IMR-90 (cell line): Measurements from ENCODE around the gene AJUBA. TPM values are rescaled to one million over a fixed set of nuclear protein-coding genes. Genes with fewer than 3 reads are reported as not detected.
A peak's percentile ranks its signal among the peaks of the same experiment; 100 is the strongest.

ENCODE experiments used
- ATAC-seq: fragments of 200-7000 bp; cut with Tn5 transposase; 2 replicates; pipeline ENCODE4 v1.9.1; 2020; ENCODE audit warnings: low read depth, mild to moderate bottlenecking, moderate library complexity
- BruUV-seq: library from RNA; stranded (reverse); fragments of 400-500 nt; replicated peaks from 2 replicates; lab custom pipeline; 2021; lab: Mats Ljungman, UMichigan
- CTCF ChIA-PET: fragments of 300-600 bp; formaldehyde crosslinking; extraction: SDS; loops from one replicate; lab custom pipeline; 2021; ENCODE audit warnings: antibody characterized with exemption; lab: Yijun Ruan, JAX
- POLR2A ChIA-PET: fragments of 300-600 bp; sonication (Branson Sonifier 250); formaldehyde crosslinking; loops from one replicate; lab custom pipeline; 2022; ENCODE audit warnings: antibody characterized with exemption; ENCODE audit not compliant: unreplicated experiment; lab: Charles Lee
- DNase-seq: peaks from one replicate; pipeline ENCODE4 v3.0.0; 2013
- H2AFZ ChIP-seq: replicated peaks from 2 replicates; pipeline ENCODE3; 2013; ENCODE audit warnings: low read length, mild to moderate bottlenecking; ENCODE audit not compliant: poor library complexity
- H2AK5ac ChIP-seq: 2 replicates; pipeline ENCODE4 v1.6.1; 2013; ENCODE audit warnings: low read depth, low read length, inconsistent platforms
- H2AK9ac ChIP-seq: replicated peaks from 2 replicates; pipeline ENCODE3; 2013; ENCODE audit warnings: mild to moderate bottlenecking, low read depth, low read length, moderate library complexity; ENCODE audit not compliant: poor library complexity
- H2BK120ac ChIP-seq: 2 replicates; pipeline ENCODE4 v1.6.1; 2013; ENCODE audit warnings: low read depth, low read length, inconsistent platforms
- H2BK15ac ChIP-seq: 3 replicates; pipeline ENCODE4 v1.6.1; 2013; ENCODE audit warnings: low read depth, low read length, inconsistent platforms
- H2BK20ac ChIP-seq: 2 replicates; pipeline ENCODE4 v1.6.1; 2013; ENCODE audit warnings: low read depth, mild to moderate bottlenecking, inconsistent platforms, low read length, moderate library complexity
- H2BK5ac ChIP-seq: 2 replicates; pipeline ENCODE4 v1.6.1; 2013; ENCODE audit warnings: mild to moderate bottlenecking, low read depth, low read length, inconsistent platforms; ENCODE audit not compliant: poor library complexity, severe bottlenecking
- H3K14ac ChIP-seq: replicated peaks from 2 replicates; pipeline ENCODE4 v1.6.1; 2013; ENCODE audit warnings: low read depth, low read length, inconsistent platforms
- H3K18ac ChIP-seq: 2 replicates; pipeline ENCODE4 v1.6.1; 2013; ENCODE audit warnings: low read depth, low read length, control low read depth
- H3K23ac ChIP-seq: 2 replicates; pipeline ENCODE4 v1.6.1; 2013; ENCODE audit warnings: low read depth, low read length, inconsistent platforms
- H3K27ac ChIP-seq: 2 replicates; pipeline ENCODE4 v1.5.1; 2013; ENCODE audit warnings: mild to moderate bottlenecking, control low read depth, low read length; ENCODE audit not compliant: insufficient read depth
- H3K27me3 ChIP-seq: 2 replicates; pipeline ENCODE4 v1.6.1; 2013; ENCODE audit warnings: low read length; ENCODE audit not compliant: control insufficient read depth, insufficient read depth
- H3K36me3 ChIP-seq: 2 replicates; pipeline ENCODE4 v1.6.1; 2013; ENCODE audit warnings: low read length, mixed read lengths; ENCODE audit not compliant: control insufficient read depth, insufficient read depth
- H3K4ac ChIP-seq: 2 replicates; pipeline ENCODE4 v1.6.1; 2013; ENCODE audit warnings: low read depth, low read length, inconsistent platforms
- H3K4me1 ChIP-seq: 2 replicates; pipeline ENCODE4 v1.6.1; 2013; ENCODE audit warnings: low read length, mixed read lengths; ENCODE audit not compliant: control insufficient read depth, insufficient read depth
- H3K4me2 ChIP-seq: 2 replicates; pipeline ENCODE4 v1.6.1; 2013; ENCODE audit warnings: low read depth, mild to moderate bottlenecking, control low read depth, low read length, moderate library complexity
- H3K4me3 ChIP-seq: 2 replicates; pipeline ENCODE4 v1.5.1; 2013; ENCODE audit warnings: low read depth, mild to moderate bottlenecking, control low read depth, low read length, moderate library complexity; ENCODE audit not compliant: insufficient read depth
- H3K56ac ChIP-seq: 2 replicates; pipeline ENCODE4 v1.6.1; 2013; ENCODE audit warnings: low read length, inconsistent platforms; ENCODE audit not compliant: insufficient read depth; ENCODE audit errors: extremely low read depth
- H3K79me1 ChIP-seq, 2 experiments: 2 replicates each; pipeline ENCODE4 v1.6.1; 2013; ENCODE audit warnings: low read length in 2 of 2, inconsistent platforms in 1 of 2, low read depth in 1 of 2
- H3K9ac ChIP-seq: 2 replicates; pipeline ENCODE4 v1.6.1; 2013; ENCODE audit warnings: low read depth, low read length, control low read depth
- H3K9me1 ChIP-seq: 2 replicates; pipeline ENCODE4 v1.6.1; 2013; ENCODE audit warnings: low read length, inconsistent platforms; ENCODE audit not compliant: insufficient read depth
- H3K9me3 ChIP-seq: 2 replicates; pipeline ENCODE4 v1.6.1; 2013; ENCODE audit warnings: low read length; ENCODE audit not compliant: control insufficient read depth, insufficient read depth
- H4K20me1 ChIP-seq: 2 replicates; pipeline ENCODE4 v1.6.1; 2013; ENCODE audit warnings: low read length, inconsistent platforms; ENCODE audit not compliant: insufficient read depth
- H4K5ac ChIP-seq: 2 replicates; pipeline ENCODE4 v1.6.1; 2013; ENCODE audit warnings: mild to moderate bottlenecking, low read depth, low read length, control low read depth
- H4K8ac ChIP-seq, 2 experiments: 2 replicates each; pipeline ENCODE4 v1.6.1; 2013; ENCODE audit warnings: low read depth in 2 of 2, low read length in 2 of 2, control low read depth in 1 of 2, inconsistent platforms in 1 of 2
- H4K91ac ChIP-seq: 2 replicates; pipeline ENCODE4 v1.6.1; 2013; ENCODE audit warnings: low read depth, low read length, inconsistent platforms; ENCODE audit not compliant: insufficient read depth
- BHLHE40 ChIP-seq: fragments of 150-350 bp; IDR thresholded peaks from 2 replicates; pipeline ENCODE4 v1.6.1; 2016; ENCODE audit warnings: mild to moderate bottlenecking, low read depth, low read length
- POLR2A ChIP-seq: IDR thresholded peaks from 2 replicates; pipeline ENCODE4 v1.6.1; 2012; ENCODE audit warnings: mild to moderate bottlenecking, low read depth, low read length
- SMC3 ChIP-seq: fragments of 150-350 bp; IDR thresholded peaks from 2 replicates; pipeline ENCODE4 v1.6.1; 2016; ENCODE audit warnings: low read depth, mild to moderate bottlenecking, antibody characterized with exemption, low read length, moderate library complexity
- WGBS, 2 experiments: methylation state at CpG; one replicate each; pipeline versions ENCODE4 v1.1.5 to v1.1.7; 2013; ENCODE audit warnings: missing lambda C conversion rate in 2 of 2; ENCODE audit not compliant: insufficient read length in 1 of 2; ENCODE audit errors: extremely low coverage in 2 of 2; 5-methylcytosine and 5-hydroxymethylcytosine counted together
- dilution Hi-C: fragments of 300-500 bp; cut with HindIII; formaldehyde crosslinking; loops from one replicate; pipeline ENCODE4 v1.14.3; 2018; ENCODE audit warnings: low sequenced_read_pairs; ENCODE audit not compliant: unreplicated experiment
- in situ Hi-C: fragments of 300-500 bp; cut with MboI; formaldehyde crosslinking; loops from 3 replicates; pipeline ENCODE4 v1.14.3; 2019; ENCODE audit warnings: low sequenced_read_pairs, inconsistent platforms, mixed read lengths
- intact Hi-C: fragments of 100-400 bp; cut with micrococcal nuclease; formaldehyde crosslinking; loops from 2 replicates; pipeline ENCODE4 v1.10.0; 2022
- polyA plus RNA-seq, 3 experiments: library from polyadenylated mRNA; depleted of rRNA; stranded (reverse); fragments of >200 nt; gene quantifications; 2 replicates each; pipeline ENCODE4 v1.2.3, GENCODE V29; 2012; ENCODE audit warnings: low replicate concordance in 1 of 3
- total RNA-seq: library from RNA; depleted of rRNA; stranded (reverse); fragments of >200 nt; gene quantifications from 2 replicates; pipeline ENCODE4 v1.2.3, GENCODE V29; 2012

The AJUBA gene
- total and polyA plus RNA-seq, 2 of the 4 experiments (the other 2 are of a cell fraction), result 46.4 to 67.6 TPM

- Histone ChIP-seq H3K27me3 (no peaks in the 10 kb centered on the region), H3K36me3 (no peaks in the 10 kb centered on the region), H4K91ac (no peak overlapping the region), H4K5ac (no peak overlapping the region), H4K8ac (no peak overlapping the region), H2AFZ (no peak overlapping the region), H3K23ac (no peak overlapping the region), H2BK15ac (no peak overlapping the region), H2AK5ac (no peak overlapping the region), H3K79me1 (peaks cover 0 to 21% of the 10 kb centered on the region in 2 experiments; a peak in 2 of 4 replicates), H2AK9ac (no peak overlapping the region), H3K4ac (no peak overlapping the region), H2BK120ac (no peak overlapping the region), H2BK20ac (no peak overlapping the region), H4K20me1 (no peaks in the 10 kb centered on the region), H3K18ac (no peak overlapping the region), H2BK5ac (no peak overlapping the region), H3K4me2 (no peak overlapping the region), H3K4me1 (no peaks in the 10 kb centered on the region; the same call in 1 of the 2 replicates), H3K56ac (no peak overlapping the region), H3K27ac (no peak overlapping the region), H3K9me1 (no peaks in the 10 kb centered on the region), H3K4me3 (no peak overlapping the region), H3K14ac (0 out of 2 replicates have a peak overlapping the region, but pooled peaks have one; percentile 28), H3K9me3 (no peaks in the 10 kb centered on the region), H3K9ac (no peak overlapping the region)
- CTCF ChIA-PET, result interaction anchor here (0.5 to 2.8 kb wide), 6 partner anchors 11 to 77 kb away, joined by 3 to 13 read pairs (median 8); partner anchors contain the start of gene CDH24
- no TSS peak for BruUV-seq
- intact Hi-C loops, result loop anchor here (5.0 to 10.0 kb wide), 5 partner anchors 113 to 598 kb away; partner anchors contain the start of genes LRP10, MMP14 and SLC7A8
- POLR2A ChIA-PET, result interaction anchor here (0.6 kb wide), 1 partner anchor 42 kb away, joined by 3 read pairs; no protein-coding TSS in a partner anchor
- WGBS, 2 experiments, result 93% methylated on average over 4 of the region's 6 CpGs; no CpG with 5 or more reads in 1 of the 2 experiments
- no peak for ATAC-seq
- no peak for DNase-seq
- in situ Hi-C loops, result no loop called here
- TF ChIP-seq POLR2A (no peak), SMC3 (no peak), BHLHE40 (no peak)
- dilution Hi-C loops, result no loop called here
Observed at GRCh38 chr14:22984959-22985658, 2.8 kb upstream of the AJUBA start.
